Chondrocyte (in vitro differentiated cells): Measurements from ENCODE around the gene NOD1. TPM values are rescaled to one million over a fixed set of nuclear protein-coding genes. Genes with fewer than 3 reads are reported as not detected.

Experiments used
- DNase-seq: peaks from one replicate; pipeline ENCODE4 v3.0.0; 2021; ENCODE audit warnings: mixed read lengths, low spot score
- H3K27ac Mint-ChIP-seq: one replicate; pipeline ENCODE4 v1.8.0; 2021; ENCODE audit warnings: mild to moderate bottlenecking, moderate library complexity, mixed read lengths; ENCODE audit not compliant: unreplicated experiment
- H3K27me3 Mint-ChIP-seq: 2 replicates; pipeline ENCODE4 v1.8.0; 2021; ENCODE audit warnings: low read depth, mixed read lengths
- H3K36me3 Mint-ChIP-seq: 2 replicates; pipeline ENCODE4 v1.8.0; 2021; ENCODE audit warnings: low read depth, mixed read lengths
- H3K4me1 Mint-ChIP-seq: 2 replicates; pipeline ENCODE4 v1.8.0; 2021; ENCODE audit warnings: low read depth, mild to moderate bottlenecking, mixed read lengths
- H3K4me3 Mint-ChIP-seq: one replicate; pipeline ENCODE4 v1.8.0; 2021; ENCODE audit warnings: mild to moderate bottlenecking, moderate library complexity, mixed read lengths; ENCODE audit not compliant: unreplicated experiment
- H3K9me3 Mint-ChIP-seq: 2 replicates; pipeline ENCODE4 v1.8.0; 2021; ENCODE audit warnings: low read depth, mixed read lengths
- CTCF ChIP-seq: fragments of 200-600 bp; sonication (generic); IDR thresholded peaks from 2 replicates; pipeline ENCODE4 v1.5.0; 2021; ENCODE audit warnings: antibody characterized with exemption, mild to moderate bottlenecking, moderate library complexity
- total RNA-seq: library from RNA; stranded (reverse); gene quantifications from 3 replicates; pipeline ENCODE4 v1.2.1, GENCODE V29; 2021

Gene NOD1
- total RNA-seq, 1 donor from 2014 or later, result 6.6 TPM

GRCh38 chr7:30475580-30475979, 3.0 kb downstream of the NOD1 start:
- Mint-ChIP-seq H3K27ac (no peak overlapping the region), H3K4me3 (no peak overlapping the region), H3K36me3 (no peaks in the 10 kb centered on the region), H3K27me3 (no peaks in the 10 kb centered on the region), H3K9me3 (no peaks in the 10 kb centered on the region), H3K4me1 (peaks cover 75% of the 10 kb centered on the region)
- no peak for DNase-seq
- no peak for TF ChIP-seq CTCF

GRCh38 chr7:30474893-30475292, 3.7 kb downstream of the NOD1 start:
- DNase-seq, result no peak
- H3K27ac Mint-ChIP-seq, result no peak overlapping the region
- no peaks in the 10 kb centered on the region for H3K27me3 Mint-ChIP-seq
- TF ChIP-seq CTCF, result no peak
- no peaks in the 10 kb centered on the region for H3K36me3 Mint-ChIP-seq
- H3K4me3 Mint-ChIP-seq, result no peak overlapping the region
- H3K9me3 Mint-ChIP-seq, result no peaks in the 10 kb centered on the region
- peaks cover 79% of the 10 kb centered on the region for H3K4me1 Mint-ChIP-seq

- H3K27me3 Mint-ChIP-seq, result no peaks in the 10 kb centered on the region
- DNase-seq, result no peak
- H3K9me3 Mint-ChIP-seq, result no peaks in the 10 kb centered on the region
- no peaks in the 10 kb centered on the region for H3K36me3 Mint-ChIP-seq
- TF ChIP-seq CTCF, result no peak
- H3K27ac Mint-ChIP-seq, result peak overlapping the region; percentile 3
- H3K4me3 Mint-ChIP-seq, result no peak overlapping the region
- peaks cover 79% of the 10 kb centered on the region for H3K4me1 Mint-ChIP-seq
Measured at GRCh38 chr7:30474485-30474884, 4.1 kb downstream of the NOD1 start.

GRCh38 chr7:30473903-30474302, 4.7 kb downstream of the NOD1 start:
- DNase-seq, result no peak
- H3K27ac Mint-ChIP-seq, result no peak overlapping the region
- no peak overlapping the region for H3K4me3 Mint-ChIP-seq
- no peaks in the 10 kb centered on the region for H3K9me3 Mint-ChIP-seq
- H3K36me3 Mint-ChIP-seq, result no peaks in the 10 kb centered on the region
- no peaks in the 10 kb centered on the region for H3K27me3 Mint-ChIP-seq
- no peak for TF ChIP-seq CTCF
- H3K4me1 Mint-ChIP-seq, result peaks cover 81% of the 10 kb centered on the region

- Mint-ChIP-seq H3K36me3 (no peaks in the 10 kb centered on the region), H3K4me3 (no peak overlapping the region), H3K27me3 (no peaks in the 10 kb centered on the region), H3K9me3 (no peaks in the 10 kb centered on the region), H3K4me1 (peaks cover 86% of the 10 kb centered on the region), H3K27ac (peak overlapping the region; percentile 71)
- TF ChIP-seq CTCF, result no peak
- DNase-seq, result no peak
Measured at GRCh38 chr7:30472784-30473775, 5.5 kb downstream of the NOD1 start.
